Measurements from ENCODE around the gene CDH2. TPM values are rescaled to one million over a fixed set of nuclear protein-coding genes. Genes with fewer than 3 reads are reported as not detected.

The CDH2 gene
- total RNA-seq, 1 donor from 2014 or later = 0.07 TPM

DNA sequence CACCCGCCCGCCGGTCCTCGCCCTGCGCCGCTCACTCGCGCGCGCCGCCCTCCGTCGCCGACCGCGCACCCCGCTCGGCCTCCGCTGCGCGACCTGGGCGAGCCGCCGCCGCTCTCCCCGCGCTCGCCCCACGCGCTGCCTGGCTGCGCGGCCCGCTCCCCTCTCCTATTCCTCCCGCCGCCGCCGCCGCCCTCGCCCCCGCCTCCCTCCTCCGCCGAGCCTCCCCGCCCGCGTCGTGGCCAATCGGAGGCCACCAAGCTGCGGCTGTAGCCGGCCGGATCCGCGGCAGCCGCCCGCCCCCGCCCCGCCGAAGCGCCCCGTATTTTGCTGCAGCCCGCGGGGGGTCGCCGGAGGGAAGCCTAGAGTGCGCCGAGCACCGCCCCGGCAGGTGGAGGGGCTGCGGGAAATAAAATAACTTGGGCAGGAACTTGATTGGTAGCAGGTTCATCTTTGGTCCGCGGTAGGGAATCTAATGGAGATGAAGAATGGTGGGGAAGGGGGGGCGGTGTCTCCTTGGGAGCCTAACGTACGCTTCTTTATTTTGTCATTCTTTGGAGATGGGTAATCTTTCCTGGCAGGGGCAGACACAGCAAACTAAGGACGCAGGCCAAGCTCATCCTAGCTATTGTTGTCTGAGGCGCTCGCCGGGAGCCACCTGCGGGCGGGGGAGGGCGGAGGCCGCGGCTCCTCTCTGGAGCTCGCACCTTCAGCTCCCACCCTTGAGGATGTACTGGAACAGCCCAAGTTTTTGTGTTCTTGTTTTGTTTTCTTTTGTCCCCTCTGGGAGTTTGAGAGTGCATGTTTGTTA, 1.1 kb upstream of the CDH2 start:
- peaks cover 3% of the 10 kb centered on the region for H3K36me3 Mint-ChIP-seq (ENCODE audit: low read depth)
- peaks cover 6% of the 10 kb centered on the region for H3K4me1 Mint-ChIP-seq
- no peak overlapping the region for H3K27ac Mint-ChIP-seq
- peak; percentile 57 for DNase-seq
- peak overlapping the region; percentile 56 for H3K4me3 Mint-ChIP-seq
- peaks cover 42% of the 10 kb centered on the region for H3K27me3 Mint-ChIP-seq
- intact Hi-C loops (cut with micrococcal nuclease) = no loop called here
- H3K9me3 Mint-ChIP-seq = peaks cover 9% of the 10 kb centered on the region

DNA sequence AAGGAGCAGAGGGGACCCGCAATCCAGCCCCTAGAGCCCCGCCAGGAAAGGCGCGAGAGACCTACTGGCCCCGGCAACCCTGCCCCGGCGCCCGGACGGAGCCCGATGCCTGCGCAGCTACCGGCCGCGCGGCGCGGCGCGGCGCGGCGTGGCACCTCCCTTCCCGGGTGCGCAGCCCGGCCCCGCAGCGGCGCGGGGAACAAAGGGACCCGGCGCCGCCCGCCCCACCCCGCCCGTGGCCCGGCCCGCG, 307 bp downstream of the CDH2 start:
- DNase-seq = no peak
- H3K9me3 Mint-ChIP-seq = peaks cover 9% of the 10 kb centered on the region
- H3K4me1 Mint-ChIP-seq = peaks cover 6% of the 10 kb centered on the region
- H3K36me3 Mint-ChIP-seq (ENCODE audit: low read depth) = peaks cover 3% of the 10 kb centered on the region
- peak overlapping the region; percentile 77 for H3K4me3 Mint-ChIP-seq
- intact Hi-C loops (cut with micrococcal nuclease) = no loop called here
- no peak overlapping the region for H3K27ac Mint-ChIP-seq
- peaks cover 42% of the 10 kb centered on the region for H3K27me3 Mint-ChIP-seq

DNA sequence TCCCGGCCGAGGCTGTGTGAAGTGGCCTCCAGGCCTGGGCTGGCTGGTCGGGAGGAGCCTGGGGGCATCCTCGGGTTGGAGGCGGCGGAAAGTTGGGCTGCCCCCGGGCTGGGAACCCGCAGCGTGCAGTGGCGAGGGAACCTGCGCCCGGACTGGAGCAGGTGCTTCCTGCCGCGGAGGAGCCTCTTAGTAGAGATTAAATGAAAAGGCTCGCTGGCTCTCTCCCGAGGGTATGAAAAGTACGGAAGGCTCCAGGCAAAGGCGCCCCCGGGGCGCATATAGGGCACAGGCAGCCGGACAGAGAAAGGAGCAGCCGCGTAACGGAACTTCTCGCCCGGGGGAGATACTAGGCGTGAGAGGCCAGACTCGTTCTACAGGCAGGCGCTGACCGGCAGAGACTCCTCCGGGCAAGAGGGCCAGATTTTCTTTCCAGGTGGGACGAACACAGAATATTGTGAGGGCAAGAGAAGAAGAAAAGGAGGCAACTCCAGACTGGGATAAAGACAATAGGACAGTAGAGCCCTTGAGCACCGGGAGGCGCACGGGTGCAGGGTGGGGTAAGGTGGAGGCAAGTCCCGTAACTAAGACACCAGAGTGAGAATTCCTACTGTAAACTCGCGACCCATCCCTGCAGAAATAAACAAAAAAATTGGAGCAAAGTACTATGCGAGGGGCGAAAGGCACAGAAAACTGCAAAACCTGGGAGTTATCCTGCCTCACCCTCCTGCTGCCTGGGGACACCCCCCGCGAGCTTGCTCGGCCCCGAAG, 816 bp downstream of the CDH2 start:
- H3K27me3 Mint-ChIP-seq = peaks cover 42% of the 10 kb centered on the region
- DNase-seq = no peak
- no peak overlapping the region for H3K27ac Mint-ChIP-seq
- H3K4me1 Mint-ChIP-seq = peaks cover 6% of the 10 kb centered on the region
- intact Hi-C loops (cut with micrococcal nuclease) = no loop called here
- peaks cover 9% of the 10 kb centered on the region for H3K9me3 Mint-ChIP-seq
- peak overlapping the region; percentile 77 for H3K4me3 Mint-ChIP-seq
- H3K36me3 Mint-ChIP-seq (ENCODE audit: low read depth) = peaks cover 3% of the 10 kb centered on the region

DNA sequence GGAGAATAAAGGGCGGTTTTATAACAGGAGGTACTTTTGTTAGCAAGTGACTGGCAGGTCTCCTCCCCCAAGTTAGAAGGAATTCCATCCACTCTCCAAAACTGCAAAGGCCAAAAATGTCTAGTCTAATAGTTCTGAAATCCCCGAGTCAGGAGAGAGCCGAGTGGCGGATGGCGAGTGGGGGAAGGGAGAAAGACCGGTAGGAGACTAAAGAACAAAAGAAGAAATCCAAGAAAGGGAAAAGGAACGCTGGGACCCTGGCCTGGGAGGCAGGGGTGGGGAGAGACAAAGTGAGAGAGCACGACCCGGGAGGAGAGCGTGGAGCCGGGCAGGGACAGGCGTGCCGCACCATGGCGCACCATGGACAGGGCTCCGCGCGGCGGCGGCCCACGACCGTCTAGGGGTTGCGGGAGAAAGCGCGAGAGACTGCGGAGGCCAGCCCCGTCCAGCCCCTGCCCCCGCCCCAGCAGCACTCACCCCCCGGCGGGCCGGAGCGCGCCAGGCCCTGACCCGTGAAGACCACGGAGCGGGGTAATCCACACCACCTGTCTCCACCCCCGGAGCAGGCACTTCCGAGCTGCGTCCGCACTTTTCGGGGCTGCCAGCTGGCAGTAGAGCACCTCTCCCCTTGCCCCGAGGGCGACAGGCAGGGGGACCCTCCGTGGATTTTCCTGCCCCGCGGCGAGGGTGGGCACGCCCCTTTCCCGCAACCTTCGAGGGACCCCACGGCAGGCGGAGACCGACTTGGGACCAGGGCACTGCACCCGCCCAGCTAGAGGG, 1.6 kb downstream of the CDH2 start:
- Mint-ChIP-seq H3K4me3 (peak overlapping the region; percentile 43), H3K9me3 (peaks cover 9% of the 10 kb centered on the region), H3K27me3 (peaks cover 39% of the 10 kb centered on the region), H3K27ac (no peak overlapping the region), H3K36me3 (ENCODE audit: low read depth) (peaks cover 3% of the 10 kb centered on the region), H3K4me1 (peaks cover 6% of the 10 kb centered on the region)
- intact Hi-C loops (cut with micrococcal nuclease) = no loop called here
- no peak for DNase-seq

DNA sequence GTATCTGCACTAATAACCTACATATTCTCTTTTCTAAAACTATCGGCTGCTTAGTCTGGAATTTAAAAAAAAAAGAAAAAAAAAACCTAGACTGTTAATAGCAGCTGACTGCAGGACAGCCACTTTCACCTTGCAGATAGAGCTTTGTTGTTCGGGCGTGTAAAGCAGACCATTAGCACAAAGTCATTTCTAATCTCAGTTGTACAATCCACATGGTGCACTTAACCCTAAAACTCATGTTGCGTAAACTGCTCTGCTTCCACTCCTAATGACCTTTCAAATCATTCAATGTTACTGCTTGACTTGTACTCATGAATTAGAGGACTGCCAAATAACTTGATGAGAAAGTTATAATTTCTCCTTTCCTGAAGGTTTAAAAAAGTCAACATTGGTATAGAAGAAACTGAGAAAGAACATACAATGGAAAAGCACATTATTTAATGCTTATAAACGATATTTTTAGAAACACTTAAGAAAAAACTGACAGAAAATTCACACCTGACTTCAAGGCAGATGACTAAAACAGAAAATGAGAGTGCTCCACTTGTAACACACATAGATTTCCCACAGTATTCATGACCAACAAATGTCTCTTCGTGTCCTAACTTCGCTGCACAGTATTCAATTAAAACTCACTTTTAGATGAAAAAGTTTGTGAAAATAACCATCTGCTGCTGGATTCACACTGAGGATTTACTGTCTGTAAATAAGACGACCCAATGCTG, 2.6 kb downstream of the CDH2 start:
- no peak overlapping the region for H3K27ac Mint-ChIP-seq
- H3K4me3 Mint-ChIP-seq = no peak overlapping the region
- H3K4me1 Mint-ChIP-seq = peaks cover 6% of the 10 kb centered on the region
- intact Hi-C loops (cut with micrococcal nuclease) = no loop called here
- H3K9me3 Mint-ChIP-seq = peaks cover 9% of the 10 kb centered on the region
- DNase-seq = no peak
- peaks cover 3% of the 10 kb centered on the region for H3K36me3 Mint-ChIP-seq (ENCODE audit: low read depth)
- H3K27me3 Mint-ChIP-seq = peaks cover 32% of the 10 kb centered on the region

DNA sequence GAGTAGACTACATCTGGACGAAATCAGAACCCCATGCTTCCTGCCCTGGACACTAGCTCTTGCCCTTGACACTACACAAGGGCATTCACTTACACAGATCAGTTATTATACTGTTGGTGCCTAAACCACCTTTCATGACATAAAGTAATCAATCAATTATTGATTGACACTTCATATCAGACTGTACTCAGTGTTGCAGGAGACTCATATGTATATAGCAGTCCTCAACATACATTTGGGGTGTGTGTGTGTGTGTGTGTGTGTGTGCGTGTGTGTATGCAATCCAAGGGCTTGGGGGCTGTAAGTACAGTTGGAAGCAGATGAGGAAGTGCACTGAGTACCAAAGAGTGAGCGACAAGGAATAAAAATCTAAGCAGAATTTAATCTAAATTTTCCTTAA, 5.1 kb downstream of the CDH2 start:
- Mint-ChIP-seq H3K27me3 (peaks cover 18% of the 10 kb centered on the region), H3K36me3 (ENCODE audit: low read depth) (peaks cover 3% of the 10 kb centered on the region), H3K4me1 (peaks cover 3% of the 10 kb centered on the region), H3K9me3 (peaks cover 9% of the 10 kb centered on the region), H3K27ac (no peak overlapping the region), H3K4me3 (no peak overlapping the region)
- no peak for DNase-seq
- intact Hi-C loops (cut with micrococcal nuclease) = no loop called here

DNA sequence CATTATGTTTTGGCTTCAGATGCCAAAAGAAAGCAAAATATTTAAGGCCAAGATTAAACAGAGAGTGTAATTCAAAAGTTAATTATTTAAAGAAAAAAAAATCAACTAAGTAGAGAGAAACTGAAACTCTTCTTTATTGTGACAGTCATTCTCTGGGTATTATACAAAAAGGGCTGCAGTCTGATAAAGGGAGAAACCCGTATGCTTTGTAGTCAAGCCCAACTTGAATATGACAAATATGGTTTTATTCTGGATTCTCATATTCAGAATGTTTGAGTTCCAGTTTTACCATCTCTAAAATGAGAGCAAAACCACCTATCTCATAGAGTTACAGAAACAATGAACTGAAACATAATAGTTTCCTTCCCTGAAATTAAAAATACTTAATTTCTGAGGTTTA, 8.2 kb downstream of the CDH2 start:
- no peak overlapping the region for H3K27ac Mint-ChIP-seq
- intact Hi-C loops (cut with micrococcal nuclease) = no loop called here
- no peaks in the 10 kb centered on the region for H3K27me3 Mint-ChIP-seq
- DNase-seq = no peak
- H3K9me3 Mint-ChIP-seq = no peaks in the 10 kb centered on the region
- H3K4me1 Mint-ChIP-seq = no peaks in the 10 kb centered on the region
- H3K4me3 Mint-ChIP-seq = no peak overlapping the region
- no peaks in the 10 kb centered on the region for H3K36me3 Mint-ChIP-seq (ENCODE audit: low read depth)

DNA sequence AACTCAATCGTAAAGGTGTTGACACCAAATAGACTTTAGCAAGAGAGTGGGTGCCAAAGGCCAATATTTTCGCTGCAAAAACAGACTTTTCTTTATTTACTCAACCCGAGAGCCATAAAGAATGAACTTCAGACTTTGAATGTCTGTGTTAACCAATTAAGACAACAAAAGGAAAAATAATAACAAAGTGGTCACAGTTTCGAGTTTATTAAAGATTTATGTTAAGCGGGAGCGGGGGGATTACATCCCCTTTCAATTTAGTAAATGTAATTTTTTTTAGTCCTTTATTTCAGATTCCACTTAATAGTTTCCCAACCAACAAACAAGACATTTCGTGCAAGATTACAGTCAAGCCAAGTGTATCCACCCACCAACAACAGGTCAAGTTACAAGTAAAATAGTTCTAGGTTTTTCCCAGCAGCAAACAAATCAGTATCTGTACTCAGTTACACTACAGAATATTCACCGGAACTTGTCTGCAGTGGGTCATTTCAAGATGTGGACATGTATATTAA, 9.0 kb downstream of the CDH2 start:
- Mint-ChIP-seq H3K9me3 (no peaks in the 10 kb centered on the region), H3K4me3 (no peak overlapping the region), H3K27ac (no peak overlapping the region), H3K36me3 (ENCODE audit: low read depth) (no peaks in the 10 kb centered on the region), H3K4me1 (no peaks in the 10 kb centered on the region), H3K27me3 (no peaks in the 10 kb centered on the region)
- no peak for DNase-seq
- intact Hi-C loops (cut with micrococcal nuclease) = no loop called here

DNA sequence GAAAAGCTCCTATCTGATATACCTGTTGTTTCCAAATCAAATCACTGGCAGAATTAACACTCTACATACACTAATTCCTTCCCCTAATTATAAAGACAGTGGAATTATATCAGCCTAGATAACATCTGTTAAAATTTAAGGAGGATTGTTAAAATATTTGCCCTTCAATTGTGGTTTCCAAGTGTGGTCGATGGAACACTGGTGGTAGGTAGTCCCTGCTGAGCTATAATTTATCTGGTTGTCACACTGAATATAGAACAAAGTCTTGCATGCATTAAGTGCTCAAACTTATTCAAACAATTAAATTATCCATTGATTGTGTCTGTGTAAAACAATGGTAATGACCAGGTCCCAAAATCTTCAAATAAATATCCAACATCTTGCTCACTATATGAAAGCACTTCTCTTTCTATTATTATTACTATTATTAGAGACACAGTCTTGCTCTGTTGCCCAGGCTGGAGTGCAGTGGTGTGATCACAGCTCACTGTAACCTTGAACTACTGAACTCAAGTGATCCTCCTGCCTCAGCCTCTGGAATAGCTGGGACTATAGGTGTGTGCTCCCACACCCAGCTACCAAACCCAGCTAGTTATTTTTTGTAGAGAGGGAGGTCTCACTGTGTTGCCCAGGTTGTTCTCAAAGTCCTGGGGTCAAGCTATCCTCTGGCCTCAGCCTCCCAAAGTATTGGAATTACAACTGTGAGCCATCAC, 12.0 kb downstream of the CDH2 start:
- peaks cover 3% of the 10 kb centered on the region for H3K9me3 Mint-ChIP-seq
- no peak overlapping the region for H3K4me3 Mint-ChIP-seq
- no peaks in the 10 kb centered on the region for H3K27me3 Mint-ChIP-seq
- no peak for DNase-seq
- H3K36me3 Mint-ChIP-seq (ENCODE audit: low read depth) = no peaks in the 10 kb centered on the region
- no peaks in the 10 kb centered on the region for H3K4me1 Mint-ChIP-seq
- intact Hi-C loops (cut with micrococcal nuclease) = no loop called here
- H3K27ac Mint-ChIP-seq = no peak overlapping the region

DNA sequence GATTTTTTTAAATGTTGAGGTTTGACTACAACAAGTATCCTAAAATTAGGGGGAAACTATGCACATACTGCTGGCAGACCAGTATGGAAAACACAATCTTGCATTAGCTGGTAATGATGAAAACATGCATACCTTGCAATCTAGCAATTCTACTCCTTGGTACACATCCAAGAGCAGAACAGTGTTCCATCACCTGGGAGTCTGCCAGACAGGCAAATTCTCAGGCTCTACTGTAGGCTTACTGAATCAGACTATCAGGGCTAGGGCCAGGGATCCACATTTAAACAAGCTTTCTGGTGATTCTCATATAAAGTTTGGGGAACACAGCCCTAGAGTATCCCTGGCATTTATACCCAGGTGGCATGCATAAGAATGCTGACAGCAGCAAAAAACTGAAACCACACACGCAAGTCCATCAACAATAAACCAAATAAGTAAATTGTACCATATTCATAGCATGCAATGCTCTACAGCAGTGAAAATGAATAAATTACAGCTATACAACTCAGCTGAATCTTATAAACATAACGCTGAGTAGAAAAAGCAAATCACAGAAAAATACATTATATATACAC, 13.6 kb downstream of the CDH2 start:
- intact Hi-C loops (cut with micrococcal nuclease) = no loop called here
- no peak for DNase-seq
- Mint-ChIP-seq H3K27ac (no peak overlapping the region), H3K36me3 (ENCODE audit: low read depth) (no peaks in the 10 kb centered on the region), H3K9me3 (peaks cover 3% of the 10 kb centered on the region), H3K4me1 (no peaks in the 10 kb centered on the region), H3K27me3 (no peaks in the 10 kb centered on the region), H3K4me3 (no peak overlapping the region)

DNA sequence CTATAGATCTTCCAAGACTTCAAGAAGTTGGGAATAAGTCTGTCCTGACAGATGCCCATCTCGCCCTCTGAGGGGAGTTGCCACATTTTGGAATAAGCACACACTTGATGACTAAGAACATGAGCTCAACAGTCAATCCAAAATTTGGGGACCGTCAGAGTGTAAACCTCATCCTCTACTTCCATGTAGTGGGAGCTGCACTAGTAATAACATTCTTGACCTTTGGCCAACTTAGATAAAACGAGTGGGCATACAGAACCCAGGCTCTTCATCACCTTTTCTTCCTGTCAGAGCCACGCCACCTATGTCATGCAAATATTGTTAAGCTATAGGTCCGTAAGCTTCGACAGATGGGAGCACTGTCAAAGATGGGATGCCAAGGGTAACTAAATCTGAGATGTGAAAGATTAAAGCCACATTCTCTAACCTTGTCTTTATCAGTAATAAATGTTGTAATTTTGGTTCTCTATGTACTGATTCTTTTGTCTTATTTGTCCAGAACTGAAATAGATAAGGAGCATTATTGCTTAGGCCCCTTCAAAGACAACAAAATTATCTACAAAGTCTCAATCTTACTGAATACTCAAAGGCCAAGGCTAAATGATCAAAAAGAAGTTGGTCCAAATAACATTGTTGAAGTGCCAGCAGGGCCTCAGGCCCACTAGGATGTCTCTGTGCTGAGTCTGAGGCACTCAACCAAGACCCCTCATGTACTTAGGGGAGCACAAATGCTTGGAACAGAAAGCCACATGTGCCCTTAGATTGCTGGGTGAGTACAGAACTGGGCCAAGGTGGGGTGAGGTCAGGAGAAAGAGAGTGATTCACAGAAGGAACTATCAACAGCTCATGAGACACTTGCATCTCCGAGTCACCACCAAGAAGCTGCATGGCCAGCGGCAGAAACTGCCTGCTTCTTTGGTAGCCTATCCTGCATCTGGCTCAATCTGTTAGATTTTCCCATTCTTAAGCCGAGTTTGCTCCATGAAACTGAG, 15.0 kb downstream of the CDH2 start:
- Mint-ChIP-seq H3K9me3 (peaks cover 3% of the 10 kb centered on the region), H3K4me1 (no peaks in the 10 kb centered on the region), H3K4me3 (no peak overlapping the region), H3K27me3 (no peaks in the 10 kb centered on the region), H3K36me3 (ENCODE audit: low read depth) (no peaks in the 10 kb centered on the region), H3K27ac (no peak overlapping the region)
- DNase-seq = no peak
- intact Hi-C loops (cut with micrococcal nuclease) = no loop called here

DNA sequence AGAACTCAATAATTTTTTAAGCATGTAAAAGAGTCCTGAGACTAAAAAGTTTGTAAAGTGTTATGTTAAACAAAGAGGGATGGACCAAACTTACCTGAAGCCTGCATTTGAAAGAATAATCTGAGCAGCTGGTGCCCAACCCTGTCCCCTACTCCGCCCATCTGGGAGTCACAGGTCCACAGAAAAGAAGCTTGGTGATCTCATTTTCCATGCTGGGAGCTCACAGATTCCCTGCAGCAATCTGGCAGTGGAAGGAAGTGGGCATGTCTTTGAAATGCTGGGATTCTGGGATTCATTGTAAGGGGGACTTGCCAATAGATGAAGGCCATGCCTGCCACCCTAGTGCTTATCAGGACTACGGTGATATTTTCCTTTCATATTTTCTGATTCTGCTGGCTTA, 17.9 kb downstream of the CDH2 start:
- Mint-ChIP-seq H3K27ac (no peak overlapping the region), H3K36me3 (ENCODE audit: low read depth) (no peaks in the 10 kb centered on the region), H3K4me3 (no peak overlapping the region), H3K9me3 (peaks cover 3% of the 10 kb centered on the region), H3K4me1 (no peaks in the 10 kb centered on the region), H3K27me3 (no peaks in the 10 kb centered on the region)
- DNase-seq = no peak
- intact Hi-C loops (cut with micrococcal nuclease) = no loop called here
